HUES48 (cell line): ENCODE measurements around the gene NPSR1.

Source experiments
- H3K27ac ChIP-seq: one replicate; pipeline ENCODE4 v1.7.0; 2013; ENCODE audit warnings: low read depth, low read length, inconsistent platforms
- H3K27me3 ChIP-seq: 2 replicates; pipeline ENCODE4 v1.6.1; 2013; ENCODE audit warnings: mild to moderate bottlenecking, low read length; ENCODE audit not compliant: control insufficient read depth, insufficient read depth
- H3K36me3 ChIP-seq: 2 replicates; pipeline ENCODE4 v1.6.1; 2013; ENCODE audit warnings: low read length; ENCODE audit not compliant: control insufficient read depth, insufficient read depth
- H3K4me1 ChIP-seq: 2 replicates; pipeline ENCODE4 v1.6.1; 2013; ENCODE audit warnings: mild to moderate bottlenecking, low read length; ENCODE audit not compliant: control insufficient read depth, insufficient read depth
- H3K4me3 ChIP-seq: 2 replicates; pipeline ENCODE4 v1.5.1; 2013; ENCODE audit warnings: mild to moderate bottlenecking, low read depth, low read length
- H3K9ac ChIP-seq: 2 replicates; pipeline ENCODE4 v1.6.1; 2013; ENCODE audit warnings: mild to moderate bottlenecking, low read depth, low read length, moderate library complexity
- H3K9me3 ChIP-seq: 2 replicates; pipeline ENCODE4 v1.6.1; 2013; ENCODE audit warnings: low read length; ENCODE audit not compliant: control insufficient read depth, insufficient read depth

Gene NPSR1

GRCh38 chr7:34720289-34720688 lies 62.3 kb downstream of the NPSR1 start:
- Histone ChIP-seq H3K9me3 (no peaks in the 10 kb centered on the region), H3K36me3 (no peaks in the 10 kb centered on the region), H3K4me3 (no peak overlapping the region), H3K27ac (no peak overlapping the region), H3K4me1 (no peaks in the 10 kb centered on the region), H3K9ac (no peak overlapping the region), H3K27me3 (no peaks in the 10 kb centered on the region)

- no peaks in the 10 kb centered on the region for H3K4me1 ChIP-seq
- no peaks in the 10 kb centered on the region for H3K9me3 ChIP-seq
- H3K9ac ChIP-seq: no peak overlapping the region
Measured at GRCh38 chr7:34723338-34723737, 65.3 kb downstream of the NPSR1 start.

GRCh38 chr7:34723866-34724490 lies 66.0 kb downstream of the NPSR1 start:
- no peak overlapping the region for H3K4me3 ChIP-seq
- H3K4me1 ChIP-seq: no peaks in the 10 kb centered on the region
- H3K27me3 ChIP-seq: no peaks in the 10 kb centered on the region
- no peak overlapping the region for H3K9ac ChIP-seq
- no peak overlapping the region for H3K27ac ChIP-seq
- H3K36me3 ChIP-seq: no peaks in the 10 kb centered on the region
- no peaks in the 10 kb centered on the region for H3K9me3 ChIP-seq

More at GRCh38 chr7:34723338-34723737, 65.3 kb downstream of the NPSR1 start:
- H3K4me3 ChIP-seq: no peak overlapping the region
- H3K36me3 ChIP-seq: no peaks in the 10 kb centered on the region
- no peak overlapping the region for H3K27ac ChIP-seq
- H3K27me3 ChIP-seq: no peaks in the 10 kb centered on the region

GRCh38 chr7:34726221-34726620 lies 68.2 kb downstream of the NPSR1 start:
- Histone ChIP-seq H3K9ac (no peak overlapping the region), H3K4me3 (no peak overlapping the region), H3K36me3 (no peaks in the 10 kb centered on the region), H3K27ac (no peak overlapping the region), H3K9me3 (no peaks in the 10 kb centered on the region), H3K27me3 (no peaks in the 10 kb centered on the region), H3K4me1 (no peaks in the 10 kb centered on the region)

GRCh38 chr7:34727464-34727995 lies 69.5 kb downstream of the NPSR1 start:
- Histone ChIP-seq H3K27me3 (no peaks in the 10 kb centered on the region), H3K4me1 (no peaks in the 10 kb centered on the region), H3K9me3 (no peaks in the 10 kb centered on the region)

GRCh38 chr7:34728156-34728555 lies 70.1 kb downstream of the NPSR1 start:
- Histone ChIP-seq H3K27me3 (no peaks in the 10 kb centered on the region), H3K4me3 (no peak overlapping the region), H3K9ac (no peak overlapping the region), H3K9me3 (no peaks in the 10 kb centered on the region), H3K4me1 (no peaks in the 10 kb centered on the region), H3K27ac (no peak overlapping the region), H3K36me3 (no peaks in the 10 kb centered on the region)

More at GRCh38 chr7:34727464-34727995, 69.5 kb downstream of the NPSR1 start:
- H3K27ac ChIP-seq: no peak overlapping the region
- no peaks in the 10 kb centered on the region for H3K36me3 ChIP-seq
- H3K4me3 ChIP-seq: no peak overlapping the region
- H3K9ac ChIP-seq: no peak overlapping the region

DNA sequence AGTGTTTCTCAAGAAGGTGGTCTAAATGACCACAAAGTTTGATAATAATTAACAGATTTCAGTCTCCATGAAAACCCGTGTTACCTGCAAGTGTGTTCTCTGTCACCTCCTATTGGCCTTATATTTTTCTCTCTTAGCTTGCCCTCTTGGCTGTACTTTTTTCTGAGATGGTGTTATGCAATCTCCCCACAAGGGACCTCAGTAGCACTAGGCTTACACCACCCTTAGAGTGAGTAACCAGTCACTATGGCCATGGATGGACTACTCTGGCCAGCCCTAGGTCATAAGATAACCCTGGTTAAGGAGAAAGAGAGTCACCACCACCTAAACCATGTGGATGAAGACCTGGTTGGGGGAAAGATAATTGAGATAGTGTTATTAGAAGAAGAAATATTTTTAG lies 76.8 kb downstream of the NPSR1 start:
- H3K4me3 ChIP-seq: no peak overlapping the region
- no peaks in the 10 kb centered on the region for H3K9me3 ChIP-seq
- no peak overlapping the region for H3K27ac ChIP-seq
- no peaks in the 10 kb centered on the region for H3K4me1 ChIP-seq
- no peak overlapping the region for H3K9ac ChIP-seq
- no peaks in the 10 kb centered on the region for H3K36me3 ChIP-seq
- no peaks in the 10 kb centered on the region for H3K27me3 ChIP-seq

GRCh38 chr7:34735526-34735925 lies 77.5 kb downstream of the NPSR1 start:
- no peaks in the 10 kb centered on the region for H3K27me3 ChIP-seq
- H3K4me1 ChIP-seq: no peaks in the 10 kb centered on the region
- no peaks in the 10 kb centered on the region for H3K9me3 ChIP-seq
- H3K27ac ChIP-seq: no peak overlapping the region
- H3K36me3 ChIP-seq: no peaks in the 10 kb centered on the region
- no peak overlapping the region for H3K9ac ChIP-seq
- H3K4me3 ChIP-seq: no peak overlapping the region

DNA sequence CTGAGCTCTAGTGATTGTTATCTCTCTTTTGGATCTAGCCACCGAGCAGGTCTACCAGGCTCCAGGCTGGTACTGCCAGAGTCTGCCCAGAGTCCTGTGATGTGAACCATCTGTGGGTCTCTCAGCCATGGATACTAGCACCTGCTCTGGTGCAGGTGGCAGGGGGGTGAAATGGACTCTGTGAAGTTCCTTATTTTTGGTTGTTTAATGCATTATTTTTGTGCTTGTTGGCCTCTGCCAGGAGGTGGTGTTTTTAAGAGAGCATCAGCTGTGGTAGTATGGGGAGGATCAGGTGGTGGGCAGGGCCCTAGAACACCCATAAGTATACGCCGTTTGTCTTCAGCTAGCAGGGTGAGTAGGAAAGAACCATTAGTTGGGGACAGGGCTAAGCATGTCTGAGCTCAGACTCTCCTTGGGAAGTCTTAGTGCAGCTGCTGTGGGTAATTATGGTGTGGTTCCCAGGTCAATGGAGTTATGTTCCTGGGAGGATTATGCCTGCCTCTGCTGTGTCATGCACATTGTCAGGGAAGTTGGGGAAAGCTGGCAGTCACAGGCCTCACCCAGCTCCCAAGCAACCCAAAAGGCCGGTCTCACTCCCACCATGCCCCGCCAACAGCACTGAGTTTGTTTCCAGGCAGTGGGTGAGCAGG lies 81.8 kb downstream of the NPSR1 start:
- H3K9me3 ChIP-seq: peaks cover 4% of the 10 kb centered on the region; the same call in 1 of the 2 replicates
- H3K36me3 ChIP-seq: no peaks in the 10 kb centered on the region
- no peak overlapping the region for H3K27ac ChIP-seq
- no peaks in the 10 kb centered on the region for H3K4me1 ChIP-seq
- no peak overlapping the region for H3K4me3 ChIP-seq
- H3K9ac ChIP-seq: no peak overlapping the region
- no peaks in the 10 kb centered on the region for H3K27me3 ChIP-seq

GRCh38 chr7:34740840-34741239 lies 82.8 kb downstream of the NPSR1 start:
- no peaks in the 10 kb centered on the region for H3K27me3 ChIP-seq
- no peak overlapping the region for H3K27ac ChIP-seq
- H3K36me3 ChIP-seq: no peaks in the 10 kb centered on the region
- H3K4me3 ChIP-seq: no peak overlapping the region
- no peaks in the 10 kb centered on the region for H3K4me1 ChIP-seq
- peaks cover 4% of the 10 kb centered on the region; the same call in 1 of the 2 replicates for H3K9me3 ChIP-seq
- H3K9ac ChIP-seq: no peak overlapping the region

GRCh38 chr7:34747176-34747781 lies 89.3 kb downstream of the NPSR1 start:
- no peaks in the 10 kb centered on the region for H3K4me1 ChIP-seq
- no peak overlapping the region for H3K4me3 ChIP-seq
- no peak overlapping the region for H3K9ac ChIP-seq
- no peak overlapping the region for H3K27ac ChIP-seq
- H3K9me3 ChIP-seq: no peaks in the 10 kb centered on the region; the same call in 1 of the 2 replicates
- no peaks in the 10 kb centered on the region for H3K36me3 ChIP-seq
- H3K27me3 ChIP-seq: no peaks in the 10 kb centered on the region
